GM23338 (cell line): ENCODE measurements around the gene ATF7. TPM values are rescaled to one million over a fixed set of nuclear protein-coding genes. Genes with fewer than 3 reads are reported as not detected.
A peak's percentile ranks its signal among the peaks of the same experiment; 100 is the strongest.

Experiments
- ATAC-seq: fragments of 200-7000 bp; cut with Tn5 transposase; 3 replicates; pipeline ENCODE4 v1.9.1; 2020
- DNase-seq: peaks from one replicate; pipeline ENCODE4 v3.0.0-alpha.2; 2015; ENCODE audit warnings: low spot score
- H2AFZ ChIP-seq: fragments of 200-600 bp; sonication (generic); 2 replicates; pipeline ENCODE4 v1.8.0; 2016; ENCODE audit warnings: antibody characterized with exemption, mild to moderate bottlenecking, moderate library complexity
- H3F3A ChIP-seq: fragments of 200-600 bp; sonication (generic); replicated peaks from 2 replicates; pipeline ENCODE4 v1.8.0; 2017; ENCODE audit warnings: antibody characterized with exemption, mixed run types, low read depth
- H3K27ac ChIP-seq: fragments of 200-600 bp; sonication (generic); 2 replicates; pipeline ENCODE4 v1.6.1; 2016; ENCODE audit warnings: low read depth
- H3K27me3 ChIP-seq: fragments of 200-600 bp; sonication (generic); 2 replicates; pipeline ENCODE4 v1.8.0; 2016; ENCODE audit warnings: mild to moderate bottlenecking, mixed run types, moderate library complexity; ENCODE audit not compliant: insufficient read depth
- H3K36me3 ChIP-seq: fragments of 200-600 bp; sonication (generic); 2 replicates; pipeline ENCODE4 v1.8.0; 2016; ENCODE audit warnings: mild to moderate bottlenecking; ENCODE audit not compliant: insufficient read depth
- H3K4me1 ChIP-seq: fragments of 200-600 bp; sonication (generic); 2 replicates; pipeline ENCODE4 v1.8.0; 2016; ENCODE audit warnings: mild to moderate bottlenecking, moderate library complexity; ENCODE audit not compliant: insufficient read depth
- H3K4me2 ChIP-seq: fragments of 200-600 bp; sonication (generic); 2 replicates; pipeline ENCODE4 v1.7.1; 2017; ENCODE audit warnings: mixed run types
- H3K4me3 ChIP-seq: fragments of 200-600 bp; sonication (generic); 2 replicates; pipeline ENCODE4 v1.6.1; 2016; ENCODE audit warnings: mixed run types
- H3K79me2 ChIP-seq: fragments of 200-600 bp; sonication (generic); replicated peaks from 2 replicates; pipeline ENCODE4 v1.8.0; 2017; ENCODE audit warnings: mild to moderate bottlenecking; ENCODE audit not compliant: insufficient read depth
- H3K9me2 ChIP-seq: fragments of 200-600 bp; sonication (generic); 2 replicates; pipeline ENCODE4 v1.8.0; 2017; ENCODE audit not compliant: insufficient read depth
- H4K20me1 ChIP-seq: fragments of 200-600 bp; sonication (generic); replicated peaks from 2 replicates; pipeline ENCODE4 v1.8.0; 2017; ENCODE audit warnings: mild to moderate bottlenecking; ENCODE audit not compliant: insufficient read depth
- H3K27ac Mint-ChIP-seq: 2 replicates; pipeline ENCODE4 v1.8.0; 2020; ENCODE audit warnings: inconsistent platforms, mild to moderate bottlenecking, moderate library complexity, mixed read lengths
- H3K27me3 Mint-ChIP-seq: 3 replicates; pipeline ENCODE4 v1.8.0; 2022; ENCODE audit warnings: low read depth, mild to moderate bottlenecking, moderate library complexity, mixed read lengths, inconsistent platforms; ENCODE audit not compliant: insufficient read depth, poor library complexity
- H3K36me3 Mint-ChIP-seq: 3 replicates; pipeline ENCODE4 v1.8.0; 2021; ENCODE audit warnings: low read depth, mild to moderate bottlenecking, inconsistent platforms, moderate library complexity, mixed read lengths
- H3K4me1 Mint-ChIP-seq: 3 replicates; pipeline ENCODE4 v1.8.0; 2020; ENCODE audit warnings: mild to moderate bottlenecking, inconsistent platforms, mixed read lengths
- H3K4me3 Mint-ChIP-seq: 3 replicates; pipeline ENCODE4 v1.8.0; 2021; ENCODE audit warnings: moderate library complexity, mild to moderate bottlenecking, inconsistent platforms, mixed read lengths
- H3K9me3 Mint-ChIP-seq: 3 replicates; pipeline ENCODE4 v1.8.0; 2020; ENCODE audit warnings: moderate library complexity, mild to moderate bottlenecking, inconsistent platforms, mixed read lengths
- ETS1 ChIP-seq: IDR thresholded peaks from 2 replicates; pipeline ENCODE4 v1.6.1; 2016; ENCODE audit warnings: antibody characterized with exemption
- EZH2 ChIP-seq: fragments of 200-600 bp; sonication (generic); IDR thresholded peaks from one replicate; pipeline ENCODE4 v1.8.0; 2017; ENCODE audit warnings: antibody characterized with exemption, mild to moderate bottlenecking, low read depth; ENCODE audit not compliant: unreplicated experiment
- JUNB ChIP-seq: IDR thresholded peaks from one replicate; pipeline ENCODE4 v1.6.1; 2016; ENCODE audit warnings: antibody characterized with exemption; ENCODE audit not compliant: unreplicated experiment
- POLR2AphosphoS5 ChIP-seq: IDR thresholded peaks from 2 replicates; pipeline ENCODE4 v1.6.1; 2016; ENCODE audit warnings: antibody characterized with exemption, low read depth
- STAT1 ChIP-seq: IDR thresholded peaks from one replicate; pipeline ENCODE4 v1.6.1; 2016; ENCODE audit warnings: antibody characterized with exemption; ENCODE audit not compliant: unreplicated experiment
- ZNF114 ChIP-seq: fragments of 250-450 bp; sonication (Bioruptor Pico); IDR thresholded peaks from 2 replicates; pipeline ENCODE4 v1.5.0; 2020; ENCODE audit warnings: mild to moderate bottlenecking, moderate library complexity
- ZNF331 ChIP-seq: fragments of 250-450 bp; sonication (Bioruptor Pico); IDR thresholded peaks from 2 replicates; pipeline ENCODE4 v1.5.0; 2020; ENCODE audit warnings: low read depth, mild to moderate bottlenecking, moderate library complexity
- ZNF462 ChIP-seq: fragments of 250-450 bp; sonication (Bioruptor Pico); IDR thresholded peaks from 2 replicates; pipeline ENCODE4 v1.5.0; 2020; ENCODE audit warnings: mild to moderate bottlenecking, moderate library complexity
- polyA plus RNA-seq: library from polyadenylated mRNA; unstranded; fragments of >200 nt; fragmentation: Nextera tagmentation; extraction: Ambion mirVana; gene quantifications from 2 replicates; pipeline ENCODE4 v1.2.1, GENCODE V29; 2016
- total RNA-seq: library from RNA; depleted of rRNA; stranded (reverse); fragments of >200 nt; shearing (Covaris generic); gene quantifications from 2 replicates; pipeline ENCODE4 v1.2.3, GENCODE V29; 2014

ATF7 gene
- total and polyA plus RNA-seq, 2 experiments from 2014 or later: 13.9 to 16.3 TPM

GRCh38 chr12:53483979-53484377, 142.2 kb downstream of the ATF7 start (continued):
- no peak for TF ChIP-seq ZNF462 (CRISPR knock-in tag)
- no peak for TF ChIP-seq EZH2
- TF ChIP-seq ZNF114 (CRISPR knock-in tag): no peak
- TF ChIP-seq POLR2AphosphoS5: no peak
- no peak for TF ChIP-seq ETS1
- no peak for TF ChIP-seq STAT1
- TF ChIP-seq ZNF331 (CRISPR knock-in tag): no peak
- no peak for TF ChIP-seq JUNB

- Mint-ChIP-seq H3K4me3 (no peak overlapping the region), H3K4me1 (peaks cover 20% of the 10 kb centered on the region), H3K9me3 (no peaks in the 10 kb centered on the region; the same call in 2 of the 3 replicates), H3K27me3 (peaks cover 36% of the 10 kb centered on the region), H3K27ac (peak overlapping the region; percentile 25), H3K36me3 (peaks cover 77% of the 10 kb centered on the region)
- ATAC-seq (peak; percentile 9), DNase-seq (peak; percentile 37)
- Histone ChIP-seq H3K4me2 (no peak overlapping the region), H3K4me1 (peaks cover 17% of the 10 kb centered on the region), H3F3A (peaks cover 37% of the 10 kb centered on the region), H3K4me3 (no peak overlapping the region), H3K36me3 (peaks cover 25% of the 10 kb centered on the region), H3K9me2 (no peaks in the 10 kb centered on the region), H3K79me2 (no peaks in the 10 kb centered on the region; the same call in 1 of the 2 replicates), H4K20me1 (peaks cover 40% of the 10 kb centered on the region), H3K27ac (peak overlapping the region; percentile 69; the same call in 1 of the 2 replicates), H2AFZ (no peak overlapping the region), H3K27me3 (no peaks in the 10 kb centered on the region)
- TF ChIP-seq POLR2AphosphoS5 (peak; percentile 43), ZNF462 (CRISPR knock-in tag) (no peak)
These were observed 142.8 kb downstream of the ATF7 start for GRCh38 chr12:53483225-53483978.
